Fibroblast of lung (primary cell): ENCODE data around the gene SPATA9. TPM values are rescaled to one million over a fixed set of nuclear protein-coding genes. Genes with fewer than 3 reads are reported as not detected.

Experiments used
- DNase-seq, 2 donors: peaks; one replicate each; pipeline versions ENCODE4 v3.0.0 to v3.0.0-alpha.2; 2010; ENCODE audit warnings: low read depth in 2 of 2
- H2AFZ ChIP-seq: 2 replicates; pipeline ENCODE4 v1.5.1; 2012; ENCODE audit warnings: low read length, control low read depth, inconsistent platforms
- H3K27ac ChIP-seq: 2 replicates; pipeline ENCODE4 v1.5.1; 2011; ENCODE audit warnings: low read length, control low read depth; ENCODE audit not compliant: insufficient read depth
- H3K27me3 ChIP-seq: 2 replicates; pipeline ENCODE4 v1.5.1; 2011; ENCODE audit warnings: mild to moderate bottlenecking, low read length; ENCODE audit not compliant: control insufficient read depth, insufficient read depth
- H3K36me3 ChIP-seq: 2 replicates; pipeline ENCODE4 v1.5.1; 2011; ENCODE audit warnings: low read length; ENCODE audit not compliant: control insufficient read depth, insufficient read depth
- H3K4me1 ChIP-seq: 2 replicates; pipeline ENCODE4 v1.5.1; 2011; ENCODE audit warnings: low read length; ENCODE audit not compliant: control insufficient read depth, insufficient read depth; ENCODE audit errors: extremely low read depth
- H3K4me2 ChIP-seq: 2 replicates; pipeline ENCODE4 v1.5.1; 2011; ENCODE audit warnings: low read length, control low read depth; ENCODE audit not compliant: insufficient read depth; ENCODE audit errors: extremely low read depth
- H3K4me3 ChIP-seq, 4 experiments: fragments of 200-600 bp in 1 of 4; sonication (generic) in 1 of 4; replicated peaks in 1 of 4; 2 replicates each; pipeline ENCODE4 v1.5.1; 2011 to 2016; ENCODE audit warnings: low read length in 4 of 4, low read depth in 3 of 4, mild to moderate bottlenecking in 3 of 4, control low read depth in 2 of 4, inconsistent platforms in 1 of 4, mixed read lengths in 1 of 4; ENCODE audit not compliant: insufficient read depth in 1 of 4; ENCODE audit errors: control extremely low read depth in 1 of 4
- H3K79me2 ChIP-seq: 2 replicates; pipeline ENCODE4 v1.5.1; 2012; ENCODE audit warnings: mild to moderate bottlenecking, low read length, inconsistent platforms; ENCODE audit not compliant: control insufficient read depth, insufficient read depth
- H3K9ac ChIP-seq: 2 replicates; pipeline ENCODE4 v1.5.1; 2011; ENCODE audit warnings: mild to moderate bottlenecking, low read length, control low read depth; ENCODE audit not compliant: insufficient read depth
- H3K9me3 ChIP-seq: 2 replicates; pipeline ENCODE4 v1.5.1; 2012; ENCODE audit warnings: low read depth, low read length; ENCODE audit not compliant: control insufficient read depth, insufficient read depth
- H4K20me1 ChIP-seq: 2 replicates; pipeline ENCODE4 v1.5.1; 2011; ENCODE audit warnings: low read length; ENCODE audit not compliant: control insufficient read depth, insufficient read depth; ENCODE audit errors: extremely low read depth
- EZH2 ChIP-seq: IDR thresholded peaks from 2 replicates; pipeline ENCODE4 v1.5.1; 2012; ENCODE audit warnings: low read length, control low read depth, mild to moderate bottlenecking; ENCODE audit errors: missing control alignments
- polyA plus RNA-seq, 2 donors: library from polyadenylated mRNA; depleted of rRNA in 1 of 2; stranded (reverse) in 1 of 2; unstranded in 1 of 2; fragments of >200 nt; gene quantifications; 2 replicates each; pipeline ENCODE4 v1.2.1, GENCODE V29; 2011 to 2012; ENCODE audit warnings: missing spikeins in 1 of 2
- total RNA-seq: library from RNA; depleted of rRNA; stranded (reverse); fragments of >200 nt; gene quantifications from 2 replicates; pipeline ENCODE4 v1.2.1, GENCODE V29; 2014
- TF ChIP-seq, protein P1 (sequence below), 2 donors: IDR thresholded peaks in 1 of 2; conservative IDR thresholded peaks in 1 of 2; 1 replicate in 1 of 2; 2 replicates in 1 of 2; pipeline ENCODE4 v1.5.1; 2011 to 2012; ENCODE audit warnings: low read length in 2 of 2, control low read depth in 1 of 2, inconsistent platforms in 1 of 2, low read depth in 1 of 2, mild to moderate bottlenecking in 1 of 2

The SPATA9 gene
- total and polyA plus RNA-seq, 2 donors (not counting 1 experiment from before 2014, with no cell fraction given), result 0.66 to 1.7 TPM

DNA sequence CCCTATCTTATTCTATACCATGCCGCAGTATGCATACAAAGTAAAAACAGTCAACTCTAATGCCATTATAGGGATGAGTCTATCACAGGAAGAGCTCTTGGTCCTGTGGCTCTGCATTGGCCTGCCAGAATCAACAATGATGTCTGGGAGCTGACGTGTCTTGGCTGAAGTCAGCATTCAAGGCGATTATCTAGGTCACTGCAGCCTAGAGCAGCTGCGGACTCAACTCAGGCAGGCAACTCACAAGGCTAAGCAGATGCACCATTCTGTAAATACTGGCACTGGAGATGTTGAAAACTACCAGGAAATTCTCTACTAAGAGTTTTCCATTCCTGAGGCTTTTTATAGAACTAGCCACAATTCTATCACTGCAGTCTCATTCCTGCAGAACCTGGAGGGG lies 13.3 kb downstream of the SPATA9 start:
- Histone ChIP-seq H2AFZ (no peak overlapping the region), H3K79me2 (no peaks in the 10 kb centered on the region), H3K27me3 (no peaks in the 10 kb centered on the region), H3K36me3 (no peaks in the 10 kb centered on the region), H3K4me2 (no peak overlapping the region), H3K4me1 (peaks cover 17% of the 10 kb centered on the region), H4K20me1 (no peaks in the 10 kb centered on the region), H3K4me3 (no peak overlapping the region), H3K27ac (peak overlapping the region; percentile 2), H3K9ac (no peak overlapping the region), H3K9me3 (no peaks in the 10 kb centered on the region)
- DNase-seq, result peak; percentile 95 to 99
- TF ChIP-seq, protein P1, sequence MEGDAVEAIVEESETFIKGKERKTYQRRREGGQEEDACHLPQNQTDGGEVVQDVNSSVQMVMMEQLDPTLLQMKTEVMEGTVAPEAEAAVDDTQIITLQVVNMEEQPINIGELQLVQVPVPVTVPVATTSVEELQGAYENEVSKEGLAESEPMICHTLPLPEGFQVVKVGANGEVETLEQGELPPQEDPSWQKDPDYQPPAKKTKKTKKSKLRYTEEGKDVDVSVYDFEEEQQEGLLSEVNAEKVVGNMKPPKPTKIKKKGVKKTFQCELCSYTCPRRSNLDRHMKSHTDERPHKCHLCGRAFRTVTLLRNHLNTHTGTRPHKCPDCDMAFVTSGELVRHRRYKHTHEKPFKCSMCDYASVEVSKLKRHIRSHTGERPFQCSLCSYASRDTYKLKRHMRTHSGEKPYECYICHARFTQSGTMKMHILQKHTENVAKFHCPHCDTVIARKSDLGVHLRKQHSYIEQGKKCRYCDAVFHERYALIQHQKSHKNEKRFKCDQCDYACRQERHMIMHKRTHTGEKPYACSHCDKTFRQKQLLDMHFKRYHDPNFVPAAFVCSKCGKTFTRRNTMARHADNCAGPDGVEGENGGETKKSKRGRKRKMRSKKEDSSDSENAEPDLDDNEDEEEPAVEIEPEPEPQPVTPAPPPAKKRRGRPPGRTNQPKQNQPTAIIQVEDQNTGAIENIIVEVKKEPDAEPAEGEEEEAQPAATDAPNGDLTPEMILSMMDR (conservative IDR thresholded peaks at IDR 0.05 in 1 of 2, IDR thresholded peaks at IDR 0.05 in 1 of 2; ENCODE audit: low read depth in 1 of 2, low read length in 2 of 2), result no peak
- no peak for TF ChIP-seq EZH2

DNA sequence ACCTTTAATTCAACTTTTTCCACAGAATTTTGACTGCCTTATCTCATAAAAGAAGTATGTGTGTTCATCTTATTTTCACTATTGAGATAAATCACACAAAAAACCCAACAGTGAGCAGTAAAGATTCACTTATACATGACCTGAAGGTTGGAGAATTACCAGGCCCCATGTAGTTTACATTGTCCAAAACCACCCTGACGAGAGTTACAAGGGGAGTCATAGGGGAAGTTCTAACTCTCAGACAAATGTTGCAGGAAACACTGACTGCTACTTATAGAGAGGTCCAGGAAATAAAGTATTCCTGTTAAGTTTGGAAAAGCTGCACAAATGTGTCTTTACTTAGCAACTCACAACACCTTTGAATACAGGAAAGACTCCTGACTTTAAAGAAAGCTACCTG lies 14.1 kb downstream of the SPATA9 start:
- Histone ChIP-seq H3K4me2 (no peak overlapping the region), H3K27me3 (no peaks in the 10 kb centered on the region), H3K9ac (no peak overlapping the region), H3K4me1 (peaks cover 19% of the 10 kb centered on the region), H3K36me3 (no peaks in the 10 kb centered on the region), H3K79me2 (no peaks in the 10 kb centered on the region), H3K9me3 (no peaks in the 10 kb centered on the region), H3K27ac (peak overlapping the region; percentile 2), H3K4me3 (no peak overlapping the region), H4K20me1 (no peaks in the 10 kb centered on the region), H2AFZ (no peak overlapping the region)
- TF ChIP-seq EZH2, result no peak
- TF ChIP-seq, protein P1 (conservative IDR thresholded peaks at IDR 0.05 in 1 of 2, IDR thresholded peaks at IDR 0.05 in 1 of 2; ENCODE audit: low read depth in 1 of 2, low read length in 2 of 2), result no peak
- DNase-seq, result peak; percentile 10 to 20

DNA sequence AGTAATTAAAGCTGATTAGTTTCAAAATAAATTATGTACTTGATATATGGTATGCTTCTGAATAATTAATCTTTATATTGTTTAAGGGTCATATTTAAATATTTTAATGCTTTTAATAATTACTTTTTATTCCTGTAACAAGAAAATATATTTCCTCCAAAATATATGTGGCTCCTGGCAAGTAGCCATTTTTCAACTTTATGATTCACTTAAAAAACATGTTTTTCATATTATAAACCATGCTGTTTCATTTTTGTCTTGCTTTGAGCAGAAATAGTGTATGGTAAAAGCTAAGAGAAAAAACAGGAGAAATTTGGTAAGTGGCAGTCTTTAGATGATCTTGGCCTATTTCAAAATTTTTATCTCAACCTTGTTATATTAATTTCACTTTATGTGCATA lies 14.6 kb downstream of the SPATA9 start:
- Histone ChIP-seq H3K36me3 (no peaks in the 10 kb centered on the region), H3K27ac (no peak overlapping the region), H3K79me2 (no peaks in the 10 kb centered on the region), H3K4me2 (no peak overlapping the region), H2AFZ (no peak overlapping the region), H3K4me1 (peaks cover 19% of the 10 kb centered on the region), H3K9me3 (no peaks in the 10 kb centered on the region), H3K4me3 (no peak overlapping the region), H4K20me1 (no peaks in the 10 kb centered on the region), H3K9ac (no peak overlapping the region), H3K27me3 (no peaks in the 10 kb centered on the region)
- DNase-seq, result peak; percentile 23 to 65
- TF ChIP-seq EZH2, result no peak
- TF ChIP-seq, protein P1 (conservative IDR thresholded peaks at IDR 0.05 in 1 of 2, IDR thresholded peaks at IDR 0.05 in 1 of 2; ENCODE audit: low read depth in 1 of 2, low read length in 2 of 2), result no peak
